Activated CD4-positive, alpha-beta T cell treated with anti-CD3 and anti-CD28 coated beads, Interleukin-2, amount 50 U/mL, for 1 hour (primary cell): ENCODE measurements around the gene HS1BP3.

ENCODE experiments used
- DNase-seq: peaks from one replicate; pipeline ENCODE4 v3.0.0-alpha.2; 2020

The HS1BP3 gene

GRCh38 chr2:20615068-20615465 lies 35.8 kb downstream of the HS1BP3 start:
- no peak for DNase-seq

DNA sequence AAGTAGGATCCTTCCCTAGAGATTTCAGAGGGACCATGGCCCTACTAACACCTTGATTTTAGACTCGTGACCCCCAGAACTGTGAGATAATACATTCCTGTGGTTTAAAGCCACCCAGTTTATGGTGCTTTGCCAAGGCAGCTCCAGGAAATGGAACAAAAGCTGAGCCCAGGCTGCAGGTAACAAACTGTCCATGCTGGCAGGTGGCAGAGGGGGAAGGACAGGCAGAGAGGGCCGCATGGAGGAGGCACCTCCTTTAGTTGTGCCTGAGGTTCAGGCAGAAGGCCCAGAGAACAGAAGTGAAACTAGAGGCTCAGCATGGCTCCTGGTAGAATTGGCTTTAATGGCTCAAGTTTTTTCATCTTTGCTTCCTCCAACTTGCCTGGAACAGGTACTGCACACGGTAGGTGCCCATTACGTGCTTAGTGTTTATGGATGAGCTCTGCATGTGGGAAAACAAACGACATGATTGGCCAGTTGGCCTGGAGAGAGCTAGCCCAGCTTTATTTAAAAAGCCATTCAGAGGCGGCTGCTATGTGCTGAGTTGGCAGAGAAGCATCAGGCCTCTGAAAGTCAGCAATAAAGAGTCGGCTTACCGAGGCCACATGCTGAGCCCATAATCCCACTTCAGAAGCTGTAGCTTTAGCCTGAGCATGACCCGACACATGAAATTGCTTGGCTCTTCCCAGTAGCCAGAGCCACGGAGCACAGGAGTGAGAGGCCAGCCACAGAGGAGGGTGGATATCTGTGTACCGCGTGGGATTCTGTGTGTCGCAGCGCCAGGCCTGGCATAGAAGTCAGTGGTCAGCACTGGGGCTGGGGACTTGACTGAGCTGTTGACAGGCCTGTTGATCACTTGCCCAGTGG lies 36.5 kb downstream of the HS1BP3 start:
- no peak for DNase-seq

DNA sequence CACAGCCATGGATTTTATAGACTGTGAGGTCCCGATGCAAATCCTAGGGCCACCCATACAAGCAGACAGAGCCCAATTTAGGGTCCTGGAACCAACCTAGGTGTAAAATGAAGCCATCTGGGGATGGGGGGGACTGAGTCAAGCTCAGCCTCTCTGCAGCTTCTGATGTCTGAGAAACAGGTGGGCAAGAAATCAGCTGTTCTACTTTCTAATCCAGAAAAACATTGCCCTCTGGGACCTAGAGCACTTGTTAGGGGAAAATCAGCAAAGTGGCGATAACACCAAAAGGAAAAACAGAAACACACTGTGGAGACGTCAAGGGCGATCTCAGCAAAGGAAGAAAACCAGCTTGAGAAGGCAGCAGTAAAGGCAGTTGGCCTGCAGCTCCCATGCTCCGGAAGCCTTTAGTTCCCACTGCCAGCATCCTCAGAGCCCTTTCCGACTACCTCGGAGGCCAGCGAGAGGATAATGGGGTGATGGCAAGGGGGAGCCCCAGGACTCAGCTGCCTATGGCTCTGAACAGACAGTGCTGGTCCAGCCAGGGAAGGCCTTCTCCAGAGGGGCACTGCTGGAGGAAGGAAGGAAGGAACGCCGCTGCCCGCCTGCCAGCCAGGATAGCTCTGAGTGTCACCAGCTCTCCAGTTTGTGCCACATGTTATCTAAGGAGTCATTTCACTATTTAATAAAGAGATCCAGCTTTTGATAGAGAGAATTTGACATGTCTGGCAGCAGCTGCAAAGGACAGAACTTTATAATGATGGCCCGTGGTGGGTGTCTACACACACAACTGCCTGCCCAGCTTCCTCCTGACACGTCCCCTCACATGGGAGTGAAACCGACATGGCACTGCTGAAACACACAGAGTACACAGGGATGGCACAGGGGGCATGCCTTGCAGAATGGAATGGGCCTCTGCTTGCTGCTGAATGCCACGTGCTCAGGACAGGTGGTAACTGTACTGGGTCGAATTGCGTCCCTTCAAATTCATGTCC lies 37.7 kb downstream of the HS1BP3 start:
- no peak for DNase-seq

- DNase-seq: no peak
Observed at GRCh38 chr2:20611844-20612356, 39.0 kb downstream of the HS1BP3 start.

GRCh38 chr2:20611077-20611843 lies 39.6 kb downstream of the HS1BP3 start:
- no peak for DNase-seq

DNA sequence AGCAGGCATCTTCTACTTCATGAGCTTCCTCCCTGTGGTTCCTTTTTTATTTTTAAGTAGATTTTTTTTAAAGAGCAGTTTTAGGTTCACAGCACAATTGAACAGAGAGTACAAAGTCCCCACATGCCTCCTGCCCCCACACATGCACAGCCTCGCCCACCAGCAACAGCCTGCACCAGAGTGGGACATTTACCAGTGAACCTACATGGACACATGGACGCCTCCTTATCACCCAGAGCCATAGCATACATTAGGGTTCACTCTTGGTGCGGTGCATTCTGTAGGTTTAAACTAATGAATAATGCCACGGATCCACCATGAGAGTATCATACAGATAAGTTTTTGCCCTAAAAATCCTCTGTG lies 40.9 kb downstream of the HS1BP3 start:
- no peak for DNase-seq

DNA sequence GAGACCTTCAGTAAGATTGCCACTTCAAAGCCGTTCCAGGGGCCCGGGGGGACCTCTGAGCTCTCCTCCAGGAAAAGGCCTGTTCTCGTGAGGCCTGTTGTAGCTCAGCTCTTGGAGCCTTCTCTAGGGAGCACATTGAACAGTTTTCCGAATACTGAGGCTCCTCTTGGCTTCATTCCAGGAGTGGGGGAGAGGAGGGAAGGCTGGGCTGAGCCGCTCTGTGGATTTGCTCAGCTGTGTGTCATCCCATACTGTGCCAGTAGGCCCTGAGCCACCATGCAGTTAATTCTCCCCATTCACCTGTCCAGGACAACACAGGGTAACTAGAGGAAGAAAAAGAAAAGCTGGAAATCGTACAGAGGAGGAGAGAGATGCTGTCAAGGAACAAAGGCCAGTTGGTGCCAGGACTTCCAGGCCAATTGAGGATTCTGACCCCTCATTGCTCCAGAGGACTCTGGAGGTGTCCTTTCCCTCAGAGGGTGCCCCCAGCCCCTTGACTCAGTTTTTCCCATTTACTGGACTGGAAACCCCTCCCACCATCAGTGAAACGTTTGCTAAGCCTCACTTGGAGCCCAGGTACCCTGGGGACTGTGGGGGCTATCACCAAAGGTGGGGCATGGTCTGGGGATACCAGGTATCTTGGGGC lies 41.4 kb downstream of the HS1BP3 start:
- DNase-seq: no peak

DNA sequence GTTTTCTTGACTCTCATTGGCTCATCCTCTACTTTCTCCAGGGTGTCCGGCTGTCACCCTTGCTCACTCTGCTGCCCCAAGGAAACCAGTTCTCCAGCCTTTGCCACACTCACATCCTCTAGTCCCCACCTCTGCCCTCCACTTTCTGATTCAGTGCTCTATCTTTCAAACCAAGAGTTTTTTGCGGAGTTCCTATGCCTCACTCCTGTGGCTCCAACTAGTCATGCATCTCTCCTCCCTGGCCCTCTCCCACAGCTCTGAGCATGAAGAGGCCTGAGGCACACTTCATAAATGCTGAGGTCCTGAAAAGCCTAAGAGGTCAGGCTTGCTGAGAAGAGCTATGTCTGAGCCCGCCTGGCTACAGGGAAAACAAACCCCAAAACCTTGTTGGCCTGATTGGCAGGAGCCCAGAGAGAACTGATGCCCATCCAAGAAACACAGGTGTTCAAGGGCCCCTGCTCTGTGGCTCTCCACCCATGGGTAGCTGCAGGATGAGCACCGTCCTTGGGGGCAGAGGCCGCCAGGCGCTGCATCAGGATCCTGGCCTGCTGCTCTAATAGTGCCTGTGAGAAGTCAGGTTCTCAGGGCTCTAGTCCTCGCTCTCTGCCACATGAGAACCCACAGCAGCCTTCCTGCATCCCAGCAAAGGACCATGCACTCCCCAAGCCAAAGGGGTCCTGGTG lies 42.1 kb downstream of the HS1BP3 start:
- DNase-seq: no peak

DNA sequence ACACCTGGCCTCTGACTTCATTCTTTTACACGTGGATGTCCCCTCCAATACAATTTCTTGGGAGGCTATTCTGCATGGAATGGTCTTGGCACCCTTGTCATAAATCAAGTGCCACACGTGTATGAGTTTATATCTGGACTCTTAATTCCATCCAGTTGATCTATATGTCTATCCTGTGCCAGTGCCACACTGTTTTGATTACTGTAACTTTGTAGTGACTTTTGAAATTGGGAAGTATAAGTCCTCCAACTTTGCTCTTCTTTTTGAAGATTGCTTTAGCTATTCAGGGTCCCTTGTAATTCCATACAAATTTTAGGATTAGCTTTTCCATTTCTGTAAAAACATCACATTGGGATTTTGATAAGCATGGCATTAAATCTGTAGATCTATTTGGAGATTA lies 43.5 kb downstream of the HS1BP3 start:
- DNase-seq: no peak

DNA sequence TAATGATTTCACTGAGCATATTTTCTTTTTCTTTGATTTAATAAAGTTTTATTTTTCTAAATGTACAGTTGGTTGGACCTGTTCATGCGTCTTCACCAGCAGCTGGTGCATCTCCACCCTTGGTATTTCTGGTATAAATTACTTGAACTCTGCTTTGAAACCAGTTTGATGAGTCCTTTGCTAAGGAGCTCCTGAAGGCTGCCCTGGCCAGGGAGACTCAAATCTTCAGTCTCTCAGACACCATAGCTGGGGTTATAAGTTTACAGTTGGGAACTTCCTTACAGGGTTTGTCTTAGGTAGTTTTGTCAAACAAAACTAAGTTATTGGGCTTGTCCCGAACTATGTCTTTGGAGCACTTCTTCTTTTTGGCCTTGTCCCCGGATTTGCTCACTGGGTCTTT lies 44.7 kb downstream of the HS1BP3 start:
- no peak for DNase-seq

DNA sequence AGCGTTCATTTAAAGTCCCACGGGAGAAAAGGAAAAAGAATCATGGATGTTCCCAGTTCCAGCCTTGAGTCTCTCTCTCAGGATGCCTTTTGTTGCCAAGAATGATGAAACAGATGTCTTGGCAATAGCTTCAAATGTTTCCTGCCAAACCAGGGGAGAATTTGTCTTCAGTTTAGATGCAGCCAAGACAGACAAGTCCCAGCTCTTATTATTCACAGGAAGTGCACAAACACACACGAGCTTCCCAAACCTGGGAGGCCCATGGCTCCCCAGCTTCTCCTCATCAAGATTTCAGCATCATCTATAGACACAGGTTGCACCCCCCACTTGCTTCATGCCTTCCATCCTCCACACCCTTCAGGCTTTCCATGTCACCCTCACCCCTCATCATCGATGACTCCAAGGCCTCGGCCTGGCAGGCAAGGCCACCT lies 45.9 kb downstream of the HS1BP3 start:
- DNase-seq: no peak

DNA sequence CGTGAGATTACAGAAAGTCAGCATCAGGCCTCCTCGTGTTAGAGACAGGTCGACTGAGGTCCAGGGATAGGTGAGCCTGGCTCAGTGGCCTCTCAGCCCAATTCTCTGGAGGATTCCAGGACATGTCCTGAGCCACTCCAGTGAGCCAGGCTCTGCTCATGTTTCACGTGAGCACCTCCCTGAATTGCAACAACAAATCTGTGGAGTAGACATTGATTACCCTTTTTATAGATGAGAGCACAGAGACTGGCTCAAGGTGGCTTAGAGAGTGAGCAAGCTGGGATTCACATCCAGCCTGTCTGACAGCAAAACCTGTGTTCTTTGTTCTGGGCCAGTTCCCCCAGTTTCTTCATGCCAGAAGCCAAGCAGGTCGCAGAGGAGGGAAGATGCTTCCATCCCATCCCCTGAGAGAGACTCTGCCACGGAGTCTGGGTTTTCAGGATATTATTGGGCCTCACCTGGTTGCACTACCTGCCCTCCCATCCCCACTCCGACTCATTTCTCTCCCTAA lies 46.4 kb downstream of the HS1BP3 start:
- DNase-seq: no peak

DNA sequence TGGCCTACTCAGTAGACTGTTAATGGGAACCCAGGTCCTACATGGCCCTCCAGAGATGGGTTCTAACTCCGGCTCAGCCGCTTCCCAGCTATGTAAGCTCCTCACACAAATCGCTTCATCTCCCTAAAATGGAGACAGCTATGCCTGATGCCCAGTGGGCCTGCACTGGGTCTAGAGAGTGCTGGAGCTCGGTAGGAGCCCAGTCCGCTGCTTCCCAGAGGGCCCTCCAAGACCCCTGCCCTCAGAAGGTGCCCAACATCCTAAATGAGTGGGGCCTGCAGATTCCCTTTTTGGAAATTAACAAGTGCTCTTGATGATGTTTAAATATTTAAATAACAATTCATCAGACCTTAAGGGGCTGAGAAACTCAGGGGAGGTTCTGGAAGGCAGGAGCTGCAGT lies 47.1 kb downstream of the HS1BP3 start:
- DNase-seq: no peak

- no peak for DNase-seq
Observed at GRCh38 chr2:20602803-20603202, 48.1 kb downstream of the HS1BP3 start.

- no peak for DNase-seq
Observed at GRCh38 chr2:20600756-20601325, 50.1 kb downstream of the HS1BP3 start.

DNA sequence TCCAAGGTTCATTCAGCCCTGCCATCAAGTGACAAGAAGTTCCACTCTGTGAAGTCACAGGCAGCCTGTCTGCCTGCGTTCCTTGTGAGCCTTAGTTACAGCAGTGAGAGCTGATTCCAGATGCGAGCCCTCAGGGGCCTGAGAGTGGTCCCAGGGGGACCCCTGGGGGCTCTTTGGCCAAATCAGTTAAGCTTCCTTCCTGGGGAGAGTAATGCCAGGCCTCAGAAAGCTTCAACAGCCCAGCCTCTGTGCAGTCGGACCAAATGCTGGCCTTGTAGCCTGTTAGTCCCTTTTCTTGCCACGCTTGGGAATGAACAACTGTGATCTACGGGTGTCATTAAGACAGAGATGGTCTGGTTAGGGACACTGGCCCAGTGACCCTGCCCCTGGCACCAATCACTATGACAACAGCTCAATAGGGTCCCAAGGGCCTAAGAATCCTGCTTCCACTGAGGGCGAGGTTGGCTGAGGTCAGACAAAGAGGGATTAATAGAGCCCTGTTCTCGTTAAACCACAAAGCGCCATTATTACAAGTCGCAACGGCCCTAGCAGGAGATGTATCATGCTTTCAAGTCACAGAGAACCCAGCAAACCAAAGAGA lies 50.9 kb downstream of the HS1BP3 start:
- DNase-seq: no peak

DNA sequence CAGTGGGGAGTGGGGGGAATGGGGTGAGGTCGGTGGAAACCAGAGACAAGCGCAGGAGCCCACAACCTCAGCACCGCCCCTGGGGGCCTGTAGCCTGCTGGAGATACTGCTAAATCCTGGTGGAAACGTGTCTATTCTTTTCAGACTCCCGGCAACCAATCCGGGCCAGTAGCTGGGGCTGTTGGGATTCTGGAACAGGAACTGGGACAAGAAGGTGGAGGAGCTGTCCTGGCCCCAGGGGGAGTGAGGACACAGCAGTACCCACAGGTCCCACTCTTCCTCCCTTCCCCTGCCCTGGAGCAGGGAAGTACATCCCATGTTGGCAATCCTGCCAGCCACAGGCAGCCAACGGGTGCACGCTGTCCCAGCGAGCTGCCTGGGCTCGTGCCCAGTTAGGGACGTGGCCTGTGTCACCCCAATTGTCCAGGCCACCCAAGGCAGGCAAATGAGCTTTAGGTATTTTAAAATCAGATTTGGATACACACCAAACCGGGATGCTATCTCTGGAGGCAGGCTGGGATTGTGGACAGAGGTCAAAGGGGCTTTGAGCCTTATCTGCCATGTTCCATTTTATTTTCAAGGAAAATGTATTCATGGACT lies 51.8 kb downstream of the HS1BP3 start:
- no peak for DNase-seq

GRCh38 chr2:20597860-20598183 lies 53.1 kb downstream of the HS1BP3 start:
- no peak for DNase-seq

- no peak for DNase-seq
Observed at GRCh38 chr2:20596973-20597859, 53.7 kb downstream of the HS1BP3 start.
